ENCODE measurements around the gene ZCWPW1. TPM values are rescaled to one million over a fixed set of nuclear protein-coding genes. Genes with fewer than 3 reads are reported as not detected.

ZCWPW1 gene
- polyA plus RNA-seq, 1 of the 3 experiments (the other 2 are of a cell fraction): 4.1 TPM

- no peaks in the 10 kb centered on the region for H3F3A ChIP-seq (replicated peaks; ENCODE audit: insufficient read depth)
- no peaks in the 10 kb centered on the region for H3K27me3 ChIP-seq (ENCODE audit: insufficient read depth)
- no peaks in the 10 kb centered on the region for H3K79me2 ChIP-seq (ENCODE audit: insufficient read depth)
- H3K4me3 ChIP-seq (ENCODE audit: low read depth in 2 of 2, low read length in 1 of 2): no peak overlapping the region
- POLR2A ChIA-PET: interaction anchor here (0.9 kb wide), 1 partner anchor 9 kb away, joined by 5 read pairs; the partner anchor contains the start of gene ZCWPW1
- H2AFZ ChIP-seq (ENCODE audit: low read depth): 0 out of 2 replicates have a peak overlapping the region, but pooled peaks have one; percentile 5
- DNase-seq: no peak
- TF ChIP-seq RFX5 (IDR thresholded peaks at IDR 0.05; ENCODE audit: low read length): no peak
- no peak for TF ChIP-seq USF1 (IDR thresholded peaks at IDR 0.05; ENCODE audit: borderline replicate concordance, low read depth)
- no peak for TF ChIP-seq FOXM1 (IDR thresholded peaks at IDR 0.05; ENCODE audit: low read depth)
- no peak for TF ChIP-seq MAX (IDR thresholded peaks at IDR 0.05; ENCODE audit: low read depth)
- no peak for TF ChIP-seq NRF1 (IDR thresholded peaks at IDR 0.05; ENCODE audit: low read depth, low read length)
- TF ChIP-seq PBX3 (IDR thresholded peaks at IDR 0.05): no peak
- TF ChIP-seq RXRA (IDR thresholded peaks at IDR 0.05; ENCODE audit: borderline replicate concordance, low read depth): no peak
- no peak for TF ChIP-seq TAF1 (IDR thresholded peaks at IDR 0.05; ENCODE audit: borderline replicate concordance, low read depth, low read length)
- no peak for TF ChIP-seq FOXJ3 (CRISPR knock-in tag; IDR thresholded peaks at IDR 0.05)
- no peak for TF ChIP-seq EP300 (IDR thresholded peaks at IDR 0.05; ENCODE audit: borderline replicate concordance in 1 of 2, low read depth in 1 of 2, low read length in 1 of 2)
- no peak for TF ChIP-seq POLR2AphosphoS5 (IDR thresholded peaks at IDR 0.05; ENCODE audit: low read depth, low read length)
- no peak for TF ChIP-seq USF2 (IDR thresholded peaks at IDR 0.05; ENCODE audit: borderline replicate concordance, low read depth, low read length)
- no peak for TF ChIP-seq MXI1 (IDR thresholded peaks at IDR 0.05; ENCODE audit: low read depth, low read length)
- TF ChIP-seq GABPA (IDR thresholded peaks at IDR 0.05; ENCODE audit: low read depth): no peak
- TF ChIP-seq NFIC (IDR thresholded peaks at IDR 0.05; ENCODE audit: borderline replicate concordance): no peak
- TF ChIP-seq MEF2A (IDR thresholded peaks at IDR 0.05; ENCODE audit: borderline replicate concordance, low read depth): no peak
- TF ChIP-seq RCOR1 (IDR thresholded peaks at IDR 0.05; ENCODE audit: low read length): no peak
- no peak for TF ChIP-seq YY1 (IDR thresholded peaks at IDR 0.05; ENCODE audit: low read depth)
- TF ChIP-seq TCF12 (IDR thresholded peaks at IDR 0.05): no peak
- no peak overlapping the region for H3K4me2 ChIP-seq
- no peaks in the 10 kb centered on the region for H3K36me3 ChIP-seq (replicated peaks in 1 of 2; ENCODE audit: control insufficient read depth in 1 of 2, insufficient read depth in 2 of 2, low read length in 1 of 2)
- H3K9me2 ChIP-seq: no peaks in the 10 kb centered on the region
- CTCF ChIA-PET: interaction anchor here (4.4 kb wide), 1 partner anchor 12 kb away, joined by 34 read pairs; no protein-coding TSS in a partner anchor
- 92% methylated on average over 1 of the region's 1 CpG for WGBS (ENCODE audit: low lambda C conversion rate)
- no peaks in the 10 kb centered on the region for H4K20me1 ChIP-seq (ENCODE audit: insufficient read depth)
- H3K4me1 ChIP-seq (ENCODE audit: control insufficient read depth in 1 of 2, insufficient read depth in 2 of 2, low read depth in 1 of 2, low read length in 1 of 2): no peaks in the 10 kb centered on the region
- no peaks in the 10 kb centered on the region for H3K9me3 ChIP-seq
- H3K27ac ChIP-seq (ENCODE audit: low read depth in 2 of 2, low read length in 1 of 2): no peak overlapping the region
- no peak overlapping the region for H3K9ac ChIP-seq
These were observed 8.8 kb downstream of the ZCWPW1 start for GRCh38 chr7:100419660-100420226.

Measured in SK-N-SH (cell line).